Neural crest cell (in vitro differentiated cells): ENCODE measurements around the gene NIPBL. TPM values are rescaled to one million over a fixed set of nuclear protein-coding genes. Genes with fewer than 3 reads are reported as not detected.

ENCODE experiments used
- DNase-seq: peaks from one replicate; pipeline ENCODE4 v3.0.0; 2021; ENCODE audit warnings: low read depth, mixed read lengths, low spot score
- H3K27ac Mint-ChIP-seq: one replicate; pipeline ENCODE4 v1.8.0; 2021; ENCODE audit warnings: mild to moderate bottlenecking, mixed read lengths; ENCODE audit not compliant: unreplicated experiment
- H3K27me3 Mint-ChIP-seq: 2 replicates; pipeline ENCODE4 v1.8.0; 2021; ENCODE audit warnings: low read depth, mild to moderate bottlenecking, mixed read lengths
- H3K36me3 Mint-ChIP-seq: 2 replicates; pipeline ENCODE4 v1.8.0; 2021; ENCODE audit warnings: low read depth, mild to moderate bottlenecking, mixed read lengths
- H3K4me1 Mint-ChIP-seq: 2 replicates; pipeline ENCODE4 v1.8.0; 2021; ENCODE audit warnings: mixed read lengths
- H3K4me3 Mint-ChIP-seq: one replicate; pipeline ENCODE4 v1.8.0; 2021; ENCODE audit warnings: mild to moderate bottlenecking, mixed read lengths
- H3K9me3 Mint-ChIP-seq: 2 replicates; pipeline ENCODE4 v1.8.0; 2021; ENCODE audit warnings: mixed read lengths
- CTCF ChIP-seq: fragments of 200-600 bp; sonication (generic); conservative IDR thresholded peaks from 2 replicates; pipeline ENCODE4 v1.5.0; 2021; ENCODE audit warnings: antibody characterized with exemption, mild to moderate bottlenecking
- total RNA-seq: library from RNA; stranded (reverse); gene quantifications from 2 replicates; pipeline ENCODE4 v1.2.1, GENCODE V29; 2021

Gene NIPBL
- total RNA-seq, 1 donor from 2014 or later, result 66.3 TPM

- Mint-ChIP-seq H3K27me3 (no peaks in the 10 kb centered on the region), H3K9me3 (no peaks in the 10 kb centered on the region), H3K36me3 (peaks cover 47% of the 10 kb centered on the region), H3K4me3 (no peak overlapping the region), H3K4me1 (no peaks in the 10 kb centered on the region), H3K27ac (no peak overlapping the region)
- TF ChIP-seq CTCF, result no peak
- DNase-seq, result no peak
These were observed 233.6 kb downstream of the NIPBL start for GRCh38 chr5:37110135-37110534.

DNA sequence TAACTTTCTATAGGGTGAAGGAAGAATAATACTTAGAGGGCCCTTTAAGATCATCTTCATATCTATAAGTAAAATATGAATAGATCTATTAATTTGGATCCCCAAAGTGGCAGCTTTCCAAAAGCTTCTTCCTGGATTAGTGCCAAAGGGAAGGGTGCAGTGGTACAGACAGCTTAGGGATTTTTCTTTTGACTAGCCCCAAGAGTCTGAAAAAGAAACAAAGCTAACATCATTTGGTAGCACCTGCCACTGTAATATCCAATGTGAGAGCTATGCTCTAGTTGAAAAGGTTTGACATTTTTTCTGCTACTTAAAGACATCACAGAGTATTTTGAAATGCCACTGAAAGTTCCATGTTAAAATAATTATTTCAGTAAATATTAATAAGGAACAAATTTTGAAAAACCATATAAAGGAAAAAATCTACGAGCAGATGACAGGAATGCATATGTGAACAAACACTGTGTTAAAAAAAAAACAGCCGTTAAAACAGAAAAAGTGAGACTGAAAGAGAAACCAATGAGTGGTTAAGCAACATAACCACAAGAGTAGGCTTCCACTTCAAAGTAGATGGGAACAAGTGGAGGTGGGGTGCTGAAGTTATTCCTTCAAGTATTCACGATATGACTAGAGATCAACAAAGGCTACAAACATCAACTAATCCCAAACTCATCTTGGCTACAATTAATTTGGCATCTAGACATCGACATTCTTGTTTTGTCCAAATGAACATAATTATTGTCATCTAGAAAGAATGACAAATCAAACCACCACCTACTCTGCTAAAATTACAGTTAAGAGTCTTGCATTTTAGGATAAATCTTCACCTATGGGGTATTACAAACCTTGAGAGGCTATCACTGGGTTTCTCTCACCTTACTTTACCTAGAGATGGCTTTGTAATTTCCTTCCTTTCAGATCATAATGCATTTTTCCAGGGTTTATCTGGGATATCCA is 235.1 kb downstream of the NIPBL start:
- DNase-seq, result no peak
- H3K4me3 Mint-ChIP-seq, result no peak overlapping the region
- peaks cover 41% of the 10 kb centered on the region for H3K36me3 Mint-ChIP-seq
- no peaks in the 10 kb centered on the region for H3K4me1 Mint-ChIP-seq
- H3K27me3 Mint-ChIP-seq, result no peaks in the 10 kb centered on the region
- TF ChIP-seq CTCF, result no peak
- H3K9me3 Mint-ChIP-seq, result no peaks in the 10 kb centered on the region
- no peak overlapping the region for H3K27ac Mint-ChIP-seq

DNA sequence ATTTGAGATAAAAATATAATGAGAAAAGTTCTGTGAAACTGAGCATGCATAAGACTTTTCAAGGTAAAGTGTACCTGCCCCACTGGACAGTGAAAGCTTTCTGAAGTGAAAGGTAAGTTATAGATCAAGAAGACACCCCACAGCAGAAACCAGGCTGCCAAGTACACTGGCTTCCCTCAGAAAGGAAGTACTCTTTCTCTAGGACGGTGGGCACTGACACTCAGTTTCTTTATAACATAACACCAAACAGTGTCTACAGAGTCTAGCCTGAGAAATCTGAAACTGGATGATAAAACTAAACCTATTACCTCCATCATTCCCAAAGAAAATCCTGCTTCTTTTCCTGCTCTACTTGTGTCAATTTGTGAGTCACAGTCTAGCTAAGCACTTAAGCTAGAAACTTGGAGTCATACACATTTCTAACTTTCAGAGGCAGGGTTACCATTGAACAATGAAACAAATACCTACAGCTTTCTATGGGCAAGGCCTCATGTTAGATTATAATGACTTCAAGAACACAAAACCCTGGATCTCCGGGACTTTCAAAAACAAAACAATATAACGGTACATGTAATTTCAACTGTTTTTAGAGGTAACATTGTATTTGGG is 235.9 kb downstream of the NIPBL start:
- no peaks in the 10 kb centered on the region for H3K9me3 Mint-ChIP-seq
- H3K4me1 Mint-ChIP-seq, result no peaks in the 10 kb centered on the region
- no peak for DNase-seq
- no peak for TF ChIP-seq CTCF
- no peaks in the 10 kb centered on the region for H3K27me3 Mint-ChIP-seq
- H3K4me3 Mint-ChIP-seq, result no peak overlapping the region
- no peak overlapping the region for H3K27ac Mint-ChIP-seq
- peaks cover 36% of the 10 kb centered on the region for H3K36me3 Mint-ChIP-seq
